K562 (cell line): ENCODE measurements around the gene DTHD1. TPM values are rescaled to one million over a fixed set of nuclear protein-coding genes. Genes with fewer than 3 reads are reported as not detected.

Source experiments
- ATAC-seq: fragments of 200-7000 bp; cut with Tn5 transposase; 3 replicates; pipeline ENCODE4 v1.9.1; 2020; ENCODE audit warnings: moderate library complexity
- BruUV-seq: library from RNA; stranded (reverse); fragments of 400-500 nt; replicated peaks from 2 replicates; lab custom pipeline; 2021; lab: Mats Ljungman, UMichigan
- CTCF ChIA-PET: fragments of 300-600 bp; formaldehyde crosslinking; extraction: SDS; loops from one replicate; lab custom pipeline; 2021; ENCODE audit warnings: low intra/inter-chr PET ratio; lab: Yijun Ruan, JAX
- POLR2A ChIA-PET: fragments of 300-600, 350-650 bp; sonication (Branson Sonifier 250); formaldehyde crosslinking; extraction: SDS; loops from one replicate; lab custom pipeline; 2021; ENCODE audit warnings: antibody characterized with exemption, inconsistent platforms; lab: Yijun Ruan, JAX
- DNase-seq, 4 experiments: peaks; one replicate each; pipeline versions ENCODE4 v3.0.0 to v3.0.0-alpha.2; 2011 to 2018; ENCODE audit warnings: low spot score in 3 of 4, mixed read lengths in 3 of 4; ENCODE audit errors: extremely low read depth in 1 of 4
- FAIRE-seq: peaks from 2 replicates; lab custom pipeline; 2011; peaks lifted over from hg19 to GRCh38; lab: Jason Lieb, UNC
- H2AFZ ChIP-seq: 2 replicates; pipeline ENCODE4 v1.6.0; 2011; ENCODE audit warnings: low read depth, low read length, control low read depth, inconsistent platforms
- H3K27ac ChIP-seq: fragments of 200-600 bp; 3 replicates; pipeline ENCODE4 v1.8.0; 2011; ENCODE audit warnings: low read depth, mild to moderate bottlenecking, control low read depth, inconsistent platforms, low read length, moderate library complexity, mixed read lengths; ENCODE audit errors: extremely low read depth
- H3K27me3 ChIP-seq, 2 experiments: fragments of 300-600 bp in 1 of 2; 2 replicates in 1 of 2; 3 replicates in 1 of 2; pipeline versions ENCODE4 v1.6.0 to v1.8.0; 2011; ENCODE audit warnings: inconsistent platforms in 2 of 2, low read length in 2 of 2, mild to moderate bottlenecking in 1 of 2, mixed read lengths in 1 of 2, moderate library complexity in 1 of 2; ENCODE audit not compliant: control insufficient read depth in 2 of 2, insufficient read depth in 2 of 2
- H3K36me3 ChIP-seq: fragments of 300-600 bp; 3 replicates; pipeline ENCODE4 v1.8.0; 2011; ENCODE audit warnings: mild to moderate bottlenecking, low read length, inconsistent platforms; ENCODE audit not compliant: control insufficient read depth, insufficient read depth
- H3K4me1 ChIP-seq, 2 experiments: fragments of 200-600 bp in 1 of 2; replicated peaks in 1 of 2; 2 replicates in 1 of 2; 3 replicates in 1 of 2; pipeline versions ENCODE4 v1.5.1 to v1.8.0; 2011; ENCODE audit warnings: inconsistent platforms in 2 of 2, low read length in 2 of 2, mild to moderate bottlenecking in 1 of 2, mixed read lengths in 1 of 2, moderate library complexity in 1 of 2; ENCODE audit not compliant: control insufficient read depth in 2 of 2, insufficient read depth in 2 of 2
- H3K4me2 ChIP-seq: 2 replicates; pipeline ENCODE4 v1.6.1; 2011; ENCODE audit warnings: low read length, control low read depth, inconsistent platforms, mixed read lengths; ENCODE audit not compliant: insufficient read depth
- H3K4me3 ChIP-seq: fragments of 200-600 bp; sonication (generic), shearing (Covaris generic); 2 replicates; pipeline ENCODE4 v1.5.1; 2016; ENCODE audit warnings: control low read depth, inconsistent platforms
- H3K79me2 ChIP-seq: fragments of 200-600 bp; 3 replicates; pipeline ENCODE4 v1.8.0; 2011; ENCODE audit warnings: low read length, inconsistent platforms; ENCODE audit not compliant: control insufficient read depth, insufficient read depth
- H3K9ac ChIP-seq, 2 experiments: 2 replicates each; pipeline versions ENCODE4 v1.6.0 to v1.6.1; 2011; ENCODE audit warnings: low read depth in 2 of 2, low read length in 2 of 2, control low read depth in 1 of 2, inconsistent platforms in 1 of 2, mild to moderate bottlenecking in 1 of 2, mixed read lengths in 1 of 2; ENCODE audit not compliant: insufficient read depth in 1 of 2
- H3K9me1 ChIP-seq: one replicate; pipeline ENCODE4 v1.6.0; 2011; ENCODE audit warnings: inconsistent platforms, mild to moderate bottlenecking, low read length, moderate library complexity; ENCODE audit not compliant: control insufficient read depth, insufficient read depth
- H3K9me3 ChIP-seq: replicated peaks from 2 replicates; pipeline ENCODE4 v1.5.1; 2011; ENCODE audit warnings: low read depth, low read length, inconsistent platforms; ENCODE audit not compliant: control insufficient read depth, insufficient read depth
- H4K20me1 ChIP-seq: replicated peaks from 2 replicates; pipeline ENCODE4 v1.6.1; 2011; ENCODE audit warnings: low read length, inconsistent platforms, mixed read lengths; ENCODE audit not compliant: control insufficient read depth, insufficient read depth
- KHSRP ChIP-seq: fragments of 450-650 bp; IDR thresholded peaks from 2 replicates; pipeline ENCODE4 v1.6.1; 2017
- STAT5B ChIP-seq: fragments of 250-450 bp; sonication (Bioruptor Pico); IDR thresholded peaks from 2 replicates; pipeline ENCODE4 v1.8.0; 2021; ENCODE audit warnings: mild to moderate bottlenecking, inconsistent platforms
- WGBS: fragments of 100-300 bp; shearing (Covaris generic); methylation state at CpG from one replicate; pipeline ENCODE4 v1.1.6; 2016; ENCODE audit warnings: low coverage, mixed read lengths; ENCODE audit not compliant: insufficient coverage; ENCODE audit errors: missing lambda C conversion rate; 5-methylcytosine and 5-hydroxymethylcytosine counted together
- in situ Hi-C: fragments of 300-500 bp; cut with MboI; formaldehyde crosslinking; loops from 4 replicates; pipeline ENCODE4 v1.15.0; 2018; ENCODE audit warnings: inconsistent platforms, mixed read lengths
- intact Hi-C: fragments of 100-400 bp; cut with micrococcal nuclease; formaldehyde crosslinking; loops from 2 replicates; pipeline ENCODE4 v1.14.2; 2022
- polyA plus RNA-seq, 8 experiments: library from polyadenylated mRNA; depleted of rRNA in 4 of 8; stranded (reverse) in 5 of 8; unstranded in 3 of 8; fragments of >200 nt; fragmentation: Nextera tagmentation in 2 of 8; fragmentation: Illumina TruSeq in 1 of 8; extraction: Ambion mirVana in 2 of 8; extraction: Trizol in 1 of 8; gene quantifications; 2 replicates each; pipeline versions ENCODE4 v1.2.1 to v1.2.3, GENCODE V29; 2011 to 2014; ENCODE audit warnings: inconsistent platforms in 1 of 8, missing spikeins in 1 of 8
- total RNA-seq, 7 experiments: library from RNA; depleted of rRNA in 6 of 7; stranded (reverse); fragments of >200 nt in 6 of 7; fragmentation: Illumina TruSeq in 2 of 7; extraction: Trizol in 2 of 7; gene quantifications; 2 replicates each; pipeline versions ENCODE4 v1.2.1 to v1.2.3, GENCODE V29; 2011 to 2021; ENCODE audit warnings: low replicate concordance in 1 of 7

Gene DTHD1
- total and polyA plus RNA-seq, 9 of the 15 experiments (the other 6 are each of a cell fraction or from before 2014, with no cell fraction given): not detected

GRCh38 chr4:36254371-36254770, 27.0 kb upstream of the DTHD1 start:
- POLR2A ChIA-PET: interaction anchor here (0.6 kb wide), 1 partner anchor 924 kb away, joined by 3 read pairs; no protein-coding TSS in a partner anchor
- H3K9me1 ChIP-seq: no peaks in the 10 kb centered on the region
- WGBS: 0% methylated on average over 2 of the region's 2 CpGs
- H3K9me3 ChIP-seq: no peaks in the 10 kb centered on the region
- H3K27me3 ChIP-seq: no peaks in the 10 kb centered on the region
- no peak overlapping the region for H3K4me2 ChIP-seq
- DNase-seq (no peak), ATAC-seq (no peak), FAIRE-seq (no peak)
- in situ Hi-C loops (no loop called here), intact Hi-C loops (no loop called here)
- no peak for TF ChIP-seq KHSRP
- CTCF ChIA-PET: no interaction called here
- no peaks in the 10 kb centered on the region for H3K36me3 ChIP-seq
- BruUV-seq: no TSS peak
- H3K4me1 ChIP-seq: no peaks in the 10 kb centered on the region
- no peak overlapping the region for H3K4me3 ChIP-seq
- no peak overlapping the region for H3K9ac ChIP-seq
- H3K27ac ChIP-seq: no peak overlapping the region
- H4K20me1 ChIP-seq: no peaks in the 10 kb centered on the region
- H3K79me2 ChIP-seq: no peaks in the 10 kb centered on the region
- H2AFZ ChIP-seq: no peak overlapping the region

GRCh38 chr4:36255577-36255976, 25.8 kb upstream of the DTHD1 start:
- no TSS peak for BruUV-seq
- intact Hi-C loops: no loop called here
- H3K4me2 ChIP-seq: no peak overlapping the region

More at GRCh38 chr4:36255577-36255976, 25.8 kb upstream of the DTHD1 start:
- no peaks in the 10 kb centered on the region for H3K9me1 ChIP-seq
- no peaks in the 10 kb centered on the region for H3K9me3 ChIP-seq
- H4K20me1 ChIP-seq: no peaks in the 10 kb centered on the region
- no peaks in the 10 kb centered on the region for H3K36me3 ChIP-seq
- ChIA-PET POLR2A (no interaction called here), CTCF (no interaction called here)
- no peaks in the 10 kb centered on the region for H3K79me2 ChIP-seq
- H3K27me3 ChIP-seq: no peaks in the 10 kb centered on the region
- no peak overlapping the region for H3K4me3 ChIP-seq
- no peak for DNase-seq
- 3% methylated on average over 2 of the region's 2 CpGs for WGBS
- in situ Hi-C loops: no loop called here
- H3K27ac ChIP-seq: no peak overlapping the region
- no peak for ATAC-seq
- no peak overlapping the region for H3K9ac ChIP-seq
- no peaks in the 10 kb centered on the region for H3K4me1 ChIP-seq
- no peak for TF ChIP-seq STAT5B
- no peak for FAIRE-seq
- no peak overlapping the region for H2AFZ ChIP-seq
